Uterus (tissue), 4 donors: Measurements from ENCODE around the gene NEBL. TPM values are rescaled to one million over a fixed set of nuclear protein-coding genes. Genes with fewer than 3 reads are reported as not detected.

Experiments used
- DNase-seq, 2 donors: peaks; one replicate each; pipeline ENCODE4 v3.0.0-alpha.2; 2019 to 2020
- H3K27ac ChIP-seq, 2 donors: fragments of 200-600 bp; sonication (generic); 1 replicate in 1 of 2; 2 replicates in 1 of 2; pipeline ENCODE4 v1.5.1; 2016 to 2018
- H3K27me3 ChIP-seq, 2 donors: fragments of 200-600 bp; sonication (generic); one replicate each; pipeline ENCODE4 v1.5.1; 2018 to 2019; ENCODE audit warnings: control low read depth in 1 of 2
- H3K36me3 ChIP-seq, 2 donors: fragments of 200-600 bp; sonication (generic); one replicate each; pipeline ENCODE4 v1.5.1; 2019; ENCODE audit warnings: control low read depth in 1 of 2
- H3K4me1 ChIP-seq, 2 donors: fragments of 200-600 bp; sonication (generic); one replicate each; pipeline ENCODE4 v1.5.1; 2018 to 2019; ENCODE audit warnings: control low read depth in 1 of 2
- H3K4me3 ChIP-seq, 2 donors: fragments of 200-600 bp; sonication (generic); 1 replicate in 1 of 2; 2 replicates in 1 of 2; pipeline ENCODE4 v1.5.1; 2018 to 2019; ENCODE audit warnings: mild to moderate bottlenecking in 1 of 2
- H3K9me3 ChIP-seq, 2 donors: fragments of 200-600 bp; sonication (generic); one replicate each; pipeline ENCODE4 v1.5.1; 2019; ENCODE audit warnings: control low read depth in 1 of 2
- POLR2A ChIP-seq, 2 donors: fragments of 450-650 bp; IDR thresholded peaks; one replicate each; pipeline ENCODE4 v1.6.1; 2016; ENCODE audit warnings: antibody characterized with exemption in 2 of 2, mild to moderate bottlenecking in 1 of 2, moderate library complexity in 1 of 2
- intact Hi-C: fragments of 100-400 bp; cut with DNase I; formaldehyde crosslinking; loops from one replicate; pipeline ENCODE4 v1.15.1; 2023; ENCODE audit warnings: low total_unique reads
- total RNA-seq, 4 donors: library from RNA; depleted of rRNA in 3 of 4; stranded (reverse); fragments of >200 nt in 3 of 4; gene quantifications; one replicate each; pipeline versions ENCODE4 v1.1.0 to v1.2.4, GENCODE V29; 2014 to 2023
- TF ChIP-seq, protein P1 (sequence below), 4 experiments: fragments of 200-600 bp in 2 of 4; fragments of 450-650 bp in 2 of 4; sonication (generic) in 2 of 4; IDR thresholded peaks; one replicate each; pipeline ENCODE4 v1.5.1; 2016 to 2019; ENCODE audit warnings: antibody characterized with exemption in 4 of 4, mild to moderate bottlenecking in 2 of 4, moderate library complexity in 1 of 4
- donor health status: DM: yes; HTN: yes; CAD: no.

The NEBL gene
- total RNA-seq, 4 donors from 2014 or later, result 0.26 to 22.2 (median 1.6) TPM

DNA sequence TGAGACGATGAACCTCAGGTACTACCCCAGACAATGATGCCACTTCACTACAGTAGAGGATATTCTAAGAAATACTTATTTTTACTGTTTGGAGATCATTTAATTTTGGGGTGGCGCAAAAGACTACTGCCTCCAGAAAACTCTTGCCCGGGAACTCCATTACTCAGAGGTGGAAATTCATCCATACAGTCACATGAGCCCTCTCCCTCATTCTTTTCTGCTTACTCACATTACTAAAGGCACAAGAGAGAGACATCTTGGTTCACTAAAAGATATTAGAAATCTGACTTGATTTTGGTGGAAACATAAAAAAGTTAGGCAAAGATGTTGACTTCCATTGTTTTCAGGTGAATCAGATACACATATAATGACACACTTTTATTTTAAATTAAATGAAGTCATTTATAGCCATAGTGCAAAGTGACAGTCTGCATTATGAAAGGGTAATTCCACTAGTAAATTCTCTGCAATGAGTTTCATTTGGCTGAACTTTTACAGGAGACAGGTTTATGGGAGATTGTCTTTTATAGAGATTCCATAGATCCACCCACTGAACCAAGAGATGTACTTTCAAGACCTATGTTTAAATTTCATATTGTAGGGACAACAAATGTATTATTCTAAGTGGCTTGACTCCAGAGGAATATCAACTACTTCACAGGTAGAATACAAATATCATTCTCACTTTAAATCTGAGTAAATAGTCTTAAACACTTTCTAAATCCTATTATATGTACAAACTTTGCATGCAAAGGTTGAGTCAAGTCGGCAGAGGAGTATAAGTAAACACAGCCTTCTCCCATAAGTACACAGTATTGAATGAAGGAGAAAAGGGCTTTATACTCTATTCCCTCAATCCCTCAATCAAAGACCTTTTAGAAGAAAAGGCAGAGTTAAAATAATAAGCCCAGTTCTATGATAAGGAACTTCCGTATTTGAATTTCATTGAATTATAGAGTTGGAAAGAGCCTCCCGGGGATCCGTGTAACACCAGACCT, 18.8 kb downstream of the NEBL start:
- no peaks in the 10 kb centered on the region for H3K4me1 ChIP-seq
- DNase-seq, result no peak
- H3K4me3 ChIP-seq, result no peak overlapping the region
- TF ChIP-seq POLR2A (IDR thresholded peaks at IDR 0.05), result no peak
- TF ChIP-seq, protein P1, sequence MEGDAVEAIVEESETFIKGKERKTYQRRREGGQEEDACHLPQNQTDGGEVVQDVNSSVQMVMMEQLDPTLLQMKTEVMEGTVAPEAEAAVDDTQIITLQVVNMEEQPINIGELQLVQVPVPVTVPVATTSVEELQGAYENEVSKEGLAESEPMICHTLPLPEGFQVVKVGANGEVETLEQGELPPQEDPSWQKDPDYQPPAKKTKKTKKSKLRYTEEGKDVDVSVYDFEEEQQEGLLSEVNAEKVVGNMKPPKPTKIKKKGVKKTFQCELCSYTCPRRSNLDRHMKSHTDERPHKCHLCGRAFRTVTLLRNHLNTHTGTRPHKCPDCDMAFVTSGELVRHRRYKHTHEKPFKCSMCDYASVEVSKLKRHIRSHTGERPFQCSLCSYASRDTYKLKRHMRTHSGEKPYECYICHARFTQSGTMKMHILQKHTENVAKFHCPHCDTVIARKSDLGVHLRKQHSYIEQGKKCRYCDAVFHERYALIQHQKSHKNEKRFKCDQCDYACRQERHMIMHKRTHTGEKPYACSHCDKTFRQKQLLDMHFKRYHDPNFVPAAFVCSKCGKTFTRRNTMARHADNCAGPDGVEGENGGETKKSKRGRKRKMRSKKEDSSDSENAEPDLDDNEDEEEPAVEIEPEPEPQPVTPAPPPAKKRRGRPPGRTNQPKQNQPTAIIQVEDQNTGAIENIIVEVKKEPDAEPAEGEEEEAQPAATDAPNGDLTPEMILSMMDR (IDR thresholded peaks at IDR 0.05), result no peak
- H3K9me3 ChIP-seq, result no peaks in the 10 kb centered on the region
- intact Hi-C loops, result no loop called here
- no peaks in the 10 kb centered on the region for H3K27me3 ChIP-seq
- no peak overlapping the region for H3K27ac ChIP-seq
- H3K36me3 ChIP-seq, result no peaks in the 10 kb centered on the region

DNA sequence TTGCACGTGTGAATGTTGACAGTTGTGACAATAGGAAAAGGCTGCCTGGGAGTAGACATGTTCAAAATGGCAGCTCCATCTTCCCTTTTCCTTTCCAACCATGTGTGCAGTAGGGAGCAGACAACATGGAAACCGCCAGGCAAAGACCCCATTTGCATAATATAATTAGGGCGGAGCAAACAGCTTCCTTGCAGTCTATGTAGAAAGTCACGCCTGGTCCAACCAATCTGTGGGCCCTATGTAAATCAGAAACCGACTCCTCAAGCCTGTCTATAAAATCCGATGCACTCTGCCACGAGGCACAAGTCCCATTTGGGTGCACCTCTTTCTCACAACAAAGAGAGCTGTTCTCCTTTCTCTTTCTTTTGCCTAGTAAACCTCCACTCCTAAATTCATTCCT, 19.6 kb downstream of the NEBL start:
- Histone ChIP-seq H3K27me3 (no peaks in the 10 kb centered on the region), H3K27ac (no peak overlapping the region), H3K36me3 (no peaks in the 10 kb centered on the region), H3K4me3 (no peak overlapping the region), H3K9me3 (no peaks in the 10 kb centered on the region), H3K4me1 (no peaks in the 10 kb centered on the region)
- no peak for TF ChIP-seq POLR2A (IDR thresholded peaks at IDR 0.05)
- TF ChIP-seq, protein P1 (IDR thresholded peaks at IDR 0.05), result no peak
- intact Hi-C loops, result no loop called here
- no peak for DNase-seq

DNA sequence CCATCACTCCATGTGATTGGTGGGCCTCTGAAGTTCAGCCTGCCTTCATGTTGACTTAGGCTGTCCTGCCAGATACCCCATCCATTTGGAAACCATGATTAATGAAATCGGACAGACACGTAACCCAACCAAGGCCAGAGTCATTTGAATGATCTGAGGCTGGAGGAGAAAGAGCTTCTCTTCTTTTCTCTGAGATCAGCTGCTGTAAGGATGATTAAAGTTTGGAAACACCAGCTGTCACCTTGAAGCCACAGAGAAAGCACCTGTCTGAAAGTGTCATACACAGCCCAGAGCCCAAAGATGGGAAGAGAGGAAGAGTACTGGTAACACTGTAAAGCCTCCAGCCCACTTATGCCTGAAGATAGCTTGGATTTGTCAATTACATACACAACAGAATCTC, 22.9 kb downstream of the NEBL start:
- H3K4me3 ChIP-seq, result no peak overlapping the region
- intact Hi-C loops, result no loop called here
- no peak for DNase-seq

DNA sequence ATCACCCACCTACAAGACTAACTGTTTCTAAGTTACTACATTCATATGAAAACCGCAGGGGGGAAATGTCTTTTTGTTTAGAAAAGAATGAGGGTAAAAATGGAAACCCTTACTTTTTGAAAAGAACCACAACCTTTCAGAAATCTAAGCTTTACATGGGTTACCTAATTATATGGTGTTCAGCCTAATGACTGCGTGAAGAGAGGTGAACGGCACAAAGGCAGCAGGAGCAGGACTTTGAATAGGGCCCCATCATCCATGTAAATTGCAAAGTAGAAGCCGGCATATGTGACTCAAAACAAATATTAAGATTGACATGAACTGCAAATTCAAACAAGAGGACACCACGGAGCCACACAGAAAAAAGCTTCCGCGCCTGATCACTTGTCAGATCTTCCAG, 25.1 kb downstream of the NEBL start:
- H3K27me3 ChIP-seq, result no peaks in the 10 kb centered on the region
- H3K9me3 ChIP-seq, result no peaks in the 10 kb centered on the region
- no peak overlapping the region for H3K4me3 ChIP-seq
- no peaks in the 10 kb centered on the region for H3K4me1 ChIP-seq
- no peak overlapping the region for H3K27ac ChIP-seq
- H3K36me3 ChIP-seq, result no peaks in the 10 kb centered on the region
- DNase-seq, result no peak
- intact Hi-C loops, result no loop called here
- TF ChIP-seq, protein P1 (IDR thresholded peaks at IDR 0.05), result no peak

More for the DNA sequence above, 22.9 kb downstream of the NEBL start:
- Histone ChIP-seq H3K27ac (no peak overlapping the region), H3K9me3 (no peaks in the 10 kb centered on the region), H3K36me3 (no peaks in the 10 kb centered on the region), H3K4me1 (no peaks in the 10 kb centered on the region), H3K27me3 (no peaks in the 10 kb centered on the region)
- TF ChIP-seq, protein P1 (IDR thresholded peaks at IDR 0.05), result no peak
- no peak for TF ChIP-seq POLR2A (IDR thresholded peaks at IDR 0.05)

DNA sequence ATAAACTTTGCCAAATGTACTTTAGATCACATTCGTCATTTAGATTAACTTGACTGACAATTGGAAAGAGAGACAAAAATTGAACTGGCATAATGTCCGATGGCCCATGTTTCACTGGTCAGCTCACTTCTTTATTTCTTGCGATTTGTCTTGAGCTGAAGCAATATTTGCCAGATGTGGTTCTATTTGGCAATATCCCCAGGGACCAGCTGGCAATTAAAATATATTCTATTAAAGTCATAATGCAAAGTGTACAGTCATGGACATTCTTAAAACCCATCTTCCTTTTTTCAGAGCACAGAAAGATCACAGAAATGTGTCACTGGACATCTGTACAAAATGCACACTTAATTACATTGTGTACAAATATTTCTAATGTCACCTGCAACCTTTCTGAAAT, 26.3 kb downstream of the NEBL start:
- Histone ChIP-seq H3K4me1 (no peaks in the 10 kb centered on the region), H3K27ac (no peak overlapping the region), H3K27me3 (no peaks in the 10 kb centered on the region), H3K4me3 (no peak overlapping the region), H3K9me3 (no peaks in the 10 kb centered on the region), H3K36me3 (no peaks in the 10 kb centered on the region)
- no peak for TF ChIP-seq POLR2A (IDR thresholded peaks at IDR 0.05)
- TF ChIP-seq, protein P1 (IDR thresholded peaks at IDR 0.05), result no peak
- intact Hi-C loops, result no loop called here
- no peak for DNase-seq
